Esophagus muscularis mucosa (tissue), 4 donors: ENCODE measurements around the gene HTR4.

Experiments used
- EP300 ChIP-seq: sonication (generic); formaldehyde crosslinking; IDR thresholded peaks from one replicate; pipeline ENCODE4 v1.6.1; 2017; ENCODE audit warnings: antibody characterized with exemption
- POLR2AphosphoS5 ChIP-seq, 2 donors: sonication (generic); formaldehyde crosslinking; IDR thresholded peaks; one replicate each; pipeline ENCODE4 v1.6.1; 2017; ENCODE audit warnings: antibody characterized with exemption in 2 of 2
- TF ChIP-seq, protein P1 (sequence below), 3 experiments: fragments of 200-600 bp in 2 of 3; fragments of 450-650 bp in 1 of 3; sonication (generic) in 2 of 3; IDR thresholded peaks; one replicate each; pipeline ENCODE4 v1.5.1; 2017 to 2019; ENCODE audit warnings: antibody characterized with exemption in 3 of 3, mild to moderate bottlenecking in 2 of 3, moderate library complexity in 1 of 3

DNA sequence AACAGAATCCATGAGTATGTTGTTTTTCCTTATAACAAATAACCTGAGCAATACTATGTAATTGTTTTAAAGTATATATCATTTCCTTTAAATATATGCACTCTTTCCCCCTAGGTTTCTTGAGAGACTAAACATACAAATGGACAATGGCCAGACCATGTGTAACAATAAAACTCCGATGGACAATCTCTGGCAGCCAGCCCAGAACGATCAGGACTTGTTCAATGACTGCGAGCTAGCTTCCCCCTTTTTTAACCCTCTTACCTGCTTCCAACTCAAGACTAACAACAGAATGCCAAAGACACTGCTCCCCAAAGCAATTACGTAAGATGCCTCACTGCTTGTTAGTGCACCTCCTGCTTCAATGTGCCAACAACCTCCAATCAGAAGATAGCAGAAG lies 94.9 kb downstream of the HTR4 start:
- TF ChIP-seq, protein P1, sequence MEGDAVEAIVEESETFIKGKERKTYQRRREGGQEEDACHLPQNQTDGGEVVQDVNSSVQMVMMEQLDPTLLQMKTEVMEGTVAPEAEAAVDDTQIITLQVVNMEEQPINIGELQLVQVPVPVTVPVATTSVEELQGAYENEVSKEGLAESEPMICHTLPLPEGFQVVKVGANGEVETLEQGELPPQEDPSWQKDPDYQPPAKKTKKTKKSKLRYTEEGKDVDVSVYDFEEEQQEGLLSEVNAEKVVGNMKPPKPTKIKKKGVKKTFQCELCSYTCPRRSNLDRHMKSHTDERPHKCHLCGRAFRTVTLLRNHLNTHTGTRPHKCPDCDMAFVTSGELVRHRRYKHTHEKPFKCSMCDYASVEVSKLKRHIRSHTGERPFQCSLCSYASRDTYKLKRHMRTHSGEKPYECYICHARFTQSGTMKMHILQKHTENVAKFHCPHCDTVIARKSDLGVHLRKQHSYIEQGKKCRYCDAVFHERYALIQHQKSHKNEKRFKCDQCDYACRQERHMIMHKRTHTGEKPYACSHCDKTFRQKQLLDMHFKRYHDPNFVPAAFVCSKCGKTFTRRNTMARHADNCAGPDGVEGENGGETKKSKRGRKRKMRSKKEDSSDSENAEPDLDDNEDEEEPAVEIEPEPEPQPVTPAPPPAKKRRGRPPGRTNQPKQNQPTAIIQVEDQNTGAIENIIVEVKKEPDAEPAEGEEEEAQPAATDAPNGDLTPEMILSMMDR (IDR thresholded peaks at IDR 0.05) = no peak
- TF ChIP-seq EP300 (no peak), POLR2AphosphoS5 (IDR thresholded peaks at IDR 0.05) (no peak)
